ENCODE data around the gene SOSTDC1.

DNA sequence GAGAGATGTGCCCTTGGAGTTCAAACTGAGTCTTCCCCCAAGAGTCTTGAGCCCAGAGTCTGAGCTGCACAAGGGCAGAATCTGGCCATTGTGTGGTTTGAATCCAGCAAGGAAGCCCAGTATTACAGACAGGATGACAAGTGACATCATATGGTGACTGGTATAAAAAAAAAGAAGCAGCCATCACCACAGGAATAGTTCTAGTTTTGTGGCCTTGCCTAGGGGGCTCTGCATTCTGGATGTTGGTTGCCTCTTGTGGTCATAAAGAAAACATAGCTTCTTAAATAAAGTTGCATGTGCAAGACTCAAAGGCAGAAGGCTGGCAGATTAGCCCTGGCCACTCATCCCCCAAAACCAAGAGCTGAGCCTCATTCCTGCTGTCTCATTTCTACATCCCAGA is 44.3 kb upstream of the SOSTDC1 start:
- TF ChIP-seq, protein P1, sequence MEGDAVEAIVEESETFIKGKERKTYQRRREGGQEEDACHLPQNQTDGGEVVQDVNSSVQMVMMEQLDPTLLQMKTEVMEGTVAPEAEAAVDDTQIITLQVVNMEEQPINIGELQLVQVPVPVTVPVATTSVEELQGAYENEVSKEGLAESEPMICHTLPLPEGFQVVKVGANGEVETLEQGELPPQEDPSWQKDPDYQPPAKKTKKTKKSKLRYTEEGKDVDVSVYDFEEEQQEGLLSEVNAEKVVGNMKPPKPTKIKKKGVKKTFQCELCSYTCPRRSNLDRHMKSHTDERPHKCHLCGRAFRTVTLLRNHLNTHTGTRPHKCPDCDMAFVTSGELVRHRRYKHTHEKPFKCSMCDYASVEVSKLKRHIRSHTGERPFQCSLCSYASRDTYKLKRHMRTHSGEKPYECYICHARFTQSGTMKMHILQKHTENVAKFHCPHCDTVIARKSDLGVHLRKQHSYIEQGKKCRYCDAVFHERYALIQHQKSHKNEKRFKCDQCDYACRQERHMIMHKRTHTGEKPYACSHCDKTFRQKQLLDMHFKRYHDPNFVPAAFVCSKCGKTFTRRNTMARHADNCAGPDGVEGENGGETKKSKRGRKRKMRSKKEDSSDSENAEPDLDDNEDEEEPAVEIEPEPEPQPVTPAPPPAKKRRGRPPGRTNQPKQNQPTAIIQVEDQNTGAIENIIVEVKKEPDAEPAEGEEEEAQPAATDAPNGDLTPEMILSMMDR (IDR thresholded peaks at IDR 0.05; ENCODE audit: low read length) = no peak
- no peak for TF ChIP-seq EZH2 (optimal IDR thresholded peaks at IDR 0.05; ENCODE audit: low read depth, low read length)
- TF ChIP-seq EZH2phosphoT487 (IDR thresholded peaks at IDR 0.05; ENCODE audit: low read length) = no peak
